Stimulated activated CD8-positive, alpha-beta memory T cell treated with anti-CD3 and anti-CD28 coated beads, Interleukin-15, amount 100 ng/mL, for 24 hours (primary cell): Measurements from ENCODE around the gene TMED10.

ENCODE experiments used
- DNase-seq: peaks from one replicate; pipeline ENCODE4 v3.0.0-alpha.2; 2020; ENCODE audit warnings: low read depth

The TMED10 gene

GRCh38 chr14:75084513-75084912 is 91.9 kb downstream of the TMED10 start:
- no peak for DNase-seq

GRCh38 chr14:75083271-75083670 is 93.1 kb downstream of the TMED10 start:
- DNase-seq = no peak

GRCh38 chr14:75081660-75082229 is 94.7 kb downstream of the TMED10 start:
- no peak for DNase-seq
